Left forelimb (tissue), 1 donor: ENCODE results near the gene EIF6.
"Not testable (repeated sequence)": the region's sequence is repeated elsewhere in the genome, so short reads cannot be mapped to it uniquely, and the experiment has no call there.

ENCODE experiments used
- DNase-seq: peaks from one replicate; pipeline ENCODE4 v3.0.0-alpha.2; 2018; ENCODE audit warnings: low spot score

Gene EIF6

DNA sequence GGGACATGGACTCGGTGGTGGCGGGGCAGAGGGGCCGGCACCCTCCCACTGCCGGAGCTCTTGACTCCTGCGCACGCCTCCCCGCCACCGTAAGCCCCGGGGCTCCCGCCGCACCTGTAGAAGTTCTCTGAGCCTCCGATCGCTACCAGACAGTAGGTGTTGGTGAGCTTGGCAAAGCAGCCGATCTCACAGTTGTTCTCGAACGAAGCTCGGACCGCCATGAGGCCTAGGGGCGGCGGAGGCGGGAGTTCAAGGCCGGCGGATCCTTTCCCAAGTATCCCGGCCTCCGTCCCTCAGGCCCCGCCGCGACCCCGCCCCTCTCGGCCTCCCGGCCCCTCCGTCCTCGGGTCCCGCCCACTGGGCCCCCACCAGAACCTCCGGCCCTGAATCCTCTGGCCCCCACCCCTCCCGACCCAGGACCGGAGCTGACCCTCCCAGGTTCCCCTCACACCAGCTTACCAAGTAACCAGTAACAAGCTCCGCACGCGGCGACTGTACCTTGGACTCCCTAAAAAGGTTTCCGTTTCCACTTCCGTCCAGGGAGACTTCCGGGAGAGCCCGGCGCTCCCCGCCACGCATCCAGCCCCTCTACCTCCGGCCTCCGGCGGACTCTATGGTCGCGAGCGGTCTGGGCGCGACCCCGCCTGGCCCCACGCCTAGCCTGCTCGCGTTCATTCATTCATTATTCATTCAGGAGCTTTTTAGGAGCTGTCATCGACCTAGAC lies at the start of gene EIF6:
Gene EIF6, minus strand, starts transcription at position 506 of the 725 bp plus-strand sequence. Its CDS starts 285 bp downstream, at position 221.
- DNase-seq = peak; percentile 92

GRCh38 chr20:35333606-35334005 lies 49.0 kb upstream of the EIF6 start:
- DNase-seq = no peak

DNA sequence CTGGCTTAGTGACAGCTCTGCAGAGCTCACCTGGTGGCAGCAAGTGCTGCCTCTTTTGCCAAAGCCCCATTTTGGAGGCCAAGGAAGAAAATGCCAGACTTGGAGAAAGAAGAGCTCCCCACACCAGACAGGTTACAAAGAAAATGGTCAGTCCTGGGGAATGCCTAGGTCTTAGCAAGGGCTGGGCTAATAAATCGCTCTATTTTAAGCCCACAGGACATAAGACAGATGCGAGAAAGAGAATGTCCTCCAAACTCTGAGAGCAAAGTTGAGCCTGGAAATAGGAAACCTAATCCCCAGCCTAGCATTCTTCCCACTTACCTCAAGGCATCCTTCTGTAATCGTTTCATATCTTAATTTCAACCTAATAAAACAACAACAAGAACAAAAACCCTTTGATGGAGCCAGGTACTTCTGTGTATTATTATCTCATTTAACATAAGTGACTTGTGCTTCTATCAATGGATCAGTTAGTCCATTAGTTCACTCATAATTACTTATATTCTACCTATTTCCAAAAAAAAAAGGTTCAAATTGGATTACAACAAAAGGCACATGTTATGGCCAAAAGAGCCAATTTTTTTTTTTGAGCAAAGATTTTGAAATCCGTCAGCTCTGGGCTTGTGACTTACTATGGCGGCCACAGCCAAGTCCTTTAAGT lies 48.1 kb upstream of the EIF6 start:
- DNase-seq = no peak

DNA sequence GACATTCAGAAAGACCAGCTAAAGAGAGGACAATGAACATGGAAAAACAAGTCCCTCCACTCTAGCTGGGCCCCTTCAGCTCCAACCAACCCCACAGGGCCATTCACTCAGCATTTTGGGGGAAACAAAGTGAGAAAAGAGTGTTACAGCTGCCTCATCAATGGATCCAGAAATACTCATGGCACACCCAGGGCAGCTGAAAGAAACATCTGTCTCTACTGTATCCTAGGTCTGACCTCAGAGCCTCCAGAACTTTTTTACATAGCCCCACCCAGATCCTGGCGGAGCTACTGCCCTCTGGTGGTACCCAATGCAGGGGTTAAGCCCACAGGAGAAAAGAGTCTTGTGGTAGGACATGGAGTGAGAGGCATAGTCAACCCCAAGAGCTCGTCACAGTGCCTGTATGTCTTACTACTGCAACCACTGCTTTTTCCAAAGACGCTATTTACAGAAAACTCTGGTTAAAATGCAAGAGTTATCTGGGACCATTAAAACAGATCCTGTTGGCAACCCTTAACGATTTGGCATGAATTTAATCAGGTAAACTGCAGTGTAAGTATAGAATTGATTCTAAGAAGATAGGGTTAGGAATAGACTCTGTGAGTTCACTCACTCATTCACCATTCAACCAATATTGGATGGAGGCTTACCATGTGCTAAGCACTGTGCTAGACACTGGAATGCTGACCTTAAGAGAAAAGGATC lies 45.0 kb upstream of the EIF6 start:
- no peak for DNase-seq

DNA sequence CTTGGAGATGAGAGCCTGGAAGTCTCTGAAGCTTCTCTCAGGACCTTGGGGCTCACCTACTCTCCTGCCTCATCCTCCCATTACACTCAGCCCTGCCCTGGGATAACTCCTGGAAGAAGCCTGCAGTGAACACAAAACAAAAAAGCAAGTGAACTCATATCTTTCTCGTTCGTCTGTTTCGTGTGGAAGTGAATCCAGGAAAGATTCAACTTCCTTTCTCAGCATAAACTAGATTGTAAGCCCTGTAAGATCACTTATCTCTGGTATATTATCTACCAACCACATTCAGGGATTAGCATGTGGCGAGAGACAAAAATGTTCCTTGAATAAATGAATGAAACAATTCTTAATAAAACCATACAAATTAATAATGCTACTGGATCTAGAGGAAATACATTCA lies 44.1 kb upstream of the EIF6 start:
- no peak for DNase-seq

DNA sequence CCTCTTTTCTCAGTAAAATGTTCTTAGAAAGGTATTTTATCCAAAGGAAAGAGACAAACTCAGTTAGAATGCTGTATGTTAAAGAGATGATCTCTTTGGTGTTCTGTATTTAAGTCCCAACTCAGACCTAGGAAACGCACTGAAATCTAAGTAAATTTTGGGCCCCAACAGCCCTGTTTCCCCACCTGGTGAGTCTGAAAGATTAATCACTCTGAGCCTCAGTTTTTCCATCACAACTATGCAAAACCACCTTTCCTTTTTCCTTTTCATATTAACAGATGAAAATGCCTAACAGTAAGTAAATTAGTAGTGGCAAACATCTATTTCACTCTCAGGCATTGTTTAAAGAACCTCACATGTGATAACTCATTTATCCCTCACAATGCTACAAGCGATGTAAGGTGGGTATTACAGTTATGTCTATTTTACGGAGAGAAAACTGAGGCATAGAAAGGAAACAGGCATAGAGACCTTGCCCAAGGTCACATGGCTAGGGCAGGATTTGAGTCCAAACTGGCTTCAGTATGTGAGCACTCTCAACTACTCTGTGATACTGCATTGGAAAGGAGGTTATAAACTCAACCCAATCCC lies 43.6 kb upstream of the EIF6 start:
- no peak for DNase-seq

GRCh38 chr20:35327074-35327976 lies 42.8 kb upstream of the EIF6 start:
- no peak for DNase-seq

DNA sequence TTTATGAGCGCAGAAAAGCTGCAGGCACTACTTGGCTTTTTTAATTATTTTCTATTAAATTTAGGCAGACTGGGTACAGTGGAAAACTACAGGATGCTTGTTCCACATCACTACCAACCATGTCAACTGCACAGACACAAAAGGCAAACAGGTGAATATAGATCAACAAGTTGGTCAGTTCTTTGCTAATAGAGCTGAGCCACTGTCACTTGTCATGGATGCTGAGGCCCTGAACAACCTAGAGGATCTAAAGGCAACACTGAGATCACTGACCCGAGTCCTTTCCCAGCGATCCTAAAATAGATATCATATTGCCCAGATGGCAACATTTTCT lies 42.1 kb upstream of the EIF6 start:
- no peak for DNase-seq

DNA sequence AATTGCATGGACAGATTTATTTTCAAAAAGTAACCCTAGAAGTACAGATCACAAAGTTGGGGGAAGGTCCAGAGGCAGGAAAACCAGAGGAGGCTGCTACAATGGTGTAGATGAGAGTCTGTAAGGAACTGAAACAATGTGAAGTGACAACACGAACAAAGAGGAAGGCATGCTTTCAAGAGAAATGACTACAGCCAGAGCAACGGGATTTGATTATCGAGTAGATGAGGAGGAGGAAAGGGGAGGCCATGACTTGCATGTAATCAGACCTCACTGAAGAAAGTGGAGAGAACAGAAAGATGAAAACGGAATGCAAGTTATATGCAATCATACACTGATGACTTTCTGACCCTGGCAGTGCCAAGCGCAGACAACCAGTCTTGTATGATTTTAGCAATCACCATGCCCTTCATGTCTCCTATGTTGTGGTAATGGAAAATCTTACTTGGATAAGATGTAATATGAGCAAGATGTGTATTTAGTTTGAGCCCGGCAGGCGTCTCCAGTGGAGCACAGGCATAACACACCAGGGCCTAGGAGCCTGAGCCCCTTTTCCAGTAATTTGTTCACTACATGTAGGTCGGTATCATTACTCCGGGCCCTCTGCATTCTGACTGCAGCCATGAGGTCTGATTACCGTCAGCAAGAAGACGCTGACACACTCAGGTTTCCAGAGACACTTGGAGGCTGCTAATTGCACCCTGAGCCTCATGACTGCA lies 41.6 kb upstream of the EIF6 start:
- no peak for DNase-seq

DNA sequence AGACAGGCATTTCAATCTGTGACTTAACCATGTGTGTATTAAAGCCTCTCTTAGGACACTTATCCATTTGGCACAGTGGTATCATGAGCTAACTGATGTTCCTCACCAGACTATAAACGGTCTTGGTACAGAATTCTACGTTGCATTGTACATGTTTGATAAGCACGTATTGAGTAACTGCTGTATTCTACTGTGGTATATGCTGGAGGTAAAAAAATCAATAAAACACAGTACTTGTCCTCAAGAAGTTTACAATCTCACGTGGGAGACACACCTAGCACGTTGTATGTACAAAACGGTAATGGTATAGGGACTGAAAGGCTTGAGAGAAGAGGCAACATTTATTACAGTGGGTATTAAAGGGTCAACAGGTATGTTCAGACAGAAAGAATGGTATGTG lies 40.8 kb upstream of the EIF6 start:
- DNase-seq = no peak

- DNase-seq = no peak
Measured at GRCh38 chr20:35320396-35321126, 36.0 kb upstream of the EIF6 start.

GRCh38 chr20:35319871-35320197 lies 35.3 kb upstream of the EIF6 start:
- DNase-seq = no peak

GRCh38 chr20:35319192-35319870 lies 34.8 kb upstream of the EIF6 start:
- no peak for DNase-seq

DNA sequence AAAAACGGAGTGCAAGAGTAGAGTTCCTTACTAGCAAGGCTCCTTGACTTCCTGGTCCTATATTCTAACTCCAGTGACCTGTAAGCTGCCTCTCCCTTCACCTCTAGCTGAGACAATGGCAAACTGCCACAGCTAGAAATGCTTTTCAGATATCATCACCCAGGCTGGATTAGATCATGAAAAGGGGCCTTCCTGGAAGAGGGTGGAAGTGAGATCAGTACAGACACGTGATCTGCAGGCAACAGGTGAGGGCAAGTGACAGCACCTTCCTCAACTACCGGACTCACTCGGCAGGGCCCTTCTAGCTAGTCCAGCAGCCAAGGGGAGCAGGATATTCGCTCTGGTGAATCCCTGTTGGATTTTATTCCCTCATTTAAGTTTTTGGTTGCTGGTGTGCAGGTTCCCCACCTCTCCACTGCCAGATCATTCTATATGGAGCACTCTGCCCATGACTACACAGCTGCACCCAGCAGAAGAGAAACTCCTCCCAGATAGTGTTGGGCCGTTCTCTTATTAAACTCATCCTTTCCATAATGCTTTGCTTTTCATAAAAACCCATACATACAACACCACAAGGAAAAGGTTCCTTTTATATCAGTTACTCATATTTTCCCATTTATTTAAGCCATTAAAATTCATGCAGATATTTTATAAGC lies 34.1 kb upstream of the EIF6 start:
- DNase-seq = no peak

DNA sequence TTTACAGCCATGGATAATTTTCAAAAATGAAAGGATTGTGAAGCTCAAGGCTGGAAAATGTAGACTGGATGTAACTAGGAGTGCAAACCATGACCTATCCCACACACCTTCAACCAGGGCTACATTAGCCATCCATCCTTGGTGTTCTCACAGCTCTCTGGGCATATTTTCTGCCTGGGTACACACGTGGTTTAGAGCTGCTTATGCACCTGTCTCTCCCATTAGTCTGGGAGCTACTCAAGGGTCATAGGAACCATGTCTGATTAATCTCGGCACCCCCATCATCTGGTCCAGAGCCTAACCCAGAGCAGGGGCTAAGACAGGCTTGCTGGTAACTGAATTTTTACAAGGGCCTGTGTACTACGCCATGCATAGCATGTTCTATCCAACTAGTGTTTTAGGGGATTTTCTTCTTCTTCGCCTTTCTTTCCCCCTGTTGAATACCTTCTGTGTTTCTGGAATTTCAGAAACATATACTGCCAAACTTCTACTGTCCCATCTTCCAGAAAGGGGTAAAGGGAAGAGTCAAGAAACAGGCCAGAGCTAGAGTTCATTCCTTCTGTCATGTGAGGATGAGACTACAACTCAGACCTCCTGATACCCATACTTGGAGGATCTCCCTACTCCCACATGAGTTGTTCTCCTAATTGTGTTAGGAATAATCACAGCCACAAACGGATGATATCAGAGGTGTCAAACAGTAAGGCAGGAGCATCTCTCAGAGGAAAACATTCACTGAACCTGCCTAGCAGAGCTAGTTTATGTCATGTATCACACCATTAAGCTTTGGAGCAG lies 33.0 kb upstream of the EIF6 start:
- DNase-seq = no peak

DNA sequence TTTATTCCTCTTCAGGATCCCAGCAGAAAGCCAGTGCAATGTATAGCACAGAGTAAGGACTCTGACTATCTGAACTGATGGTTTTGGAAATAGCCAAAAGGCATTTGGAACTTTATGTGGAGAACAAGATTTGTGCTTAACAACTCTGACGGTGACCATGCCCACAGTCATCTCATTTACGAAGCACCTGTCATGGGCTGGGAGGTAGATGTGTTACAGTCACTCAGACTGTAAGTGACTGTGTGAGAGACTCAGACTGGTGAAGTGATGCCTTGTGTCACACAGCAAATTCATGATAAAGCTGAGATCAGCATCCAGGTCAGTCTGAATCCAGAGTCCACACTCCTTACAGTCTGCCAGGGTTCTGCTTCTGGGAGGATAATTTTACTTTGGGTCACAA lies 31.5 kb upstream of the EIF6 start:
- no peak for DNase-seq

GRCh38 chr20:35315632-35316020 lies 31.1 kb upstream of the EIF6 start:
- DNase-seq = not testable (repeated sequence)

GRCh38 chr20:35314816-35315631 lies 30.5 kb upstream of the EIF6 start:
- DNase-seq = no peak
